Ovary (tissue), 9 donors: Measurements from ENCODE around the gene FECH. TPM values are rescaled to one million over a fixed set of nuclear protein-coding genes. Genes with fewer than 3 reads are reported as not detected.
"Not testable (repeated sequence)": the region's sequence is repeated elsewhere in the genome, so short reads cannot be mapped to it uniquely, and the experiment has no call there.

Experiments used
- DNase-seq, 5 donors: peaks; one replicate each; pipeline ENCODE4 v3.0.0-alpha.2; 2019 to 2020
- H3K27ac ChIP-seq, 2 donors: fragments of 200-600 bp; one replicate each; pipeline versions ENCODE4 v1.5.1 to v1.8.0; 2019 to 2022
- H3K27me3 ChIP-seq: fragments of 200-600 bp; one replicate; pipeline ENCODE4 v1.8.0; 2022
- H3K36me3 ChIP-seq: fragments of 200-600 bp; sonication (generic); one replicate; pipeline ENCODE4 v1.5.1; 2019
- H3K4me1 ChIP-seq: one replicate; pipeline ENCODE4 v1.8.1; 2013; ENCODE audit warnings: mild to moderate bottlenecking, moderate library complexity; ENCODE audit not compliant: insufficient read depth
- H3K4me3 ChIP-seq: fragments of 200-600 bp; sonication (generic); one replicate; pipeline ENCODE4 v1.5.1; 2017
- H3K9me3 ChIP-seq, 2 donors: fragments of 200-600 bp in 1 of 2; sonication (generic) in 1 of 2; one replicate each; pipeline versions ENCODE4 v1.5.1 to v1.8.1; 2013 to 2019; ENCODE audit warnings: mild to moderate bottlenecking in 1 of 2, moderate library complexity in 1 of 2
- EP300 ChIP-seq: sonication (generic); formaldehyde crosslinking; IDR thresholded peaks from one replicate; pipeline ENCODE4 v1.6.1; 2017; ENCODE audit warnings: antibody characterized with exemption
- POLR2A ChIP-seq: fragments of 450-650 bp; IDR thresholded peaks from one replicate; pipeline ENCODE4 v1.6.1; 2017; ENCODE audit warnings: antibody characterized with exemption, mild to moderate bottlenecking, moderate library complexity
- WGBS, 3 donors: extraction: QIAGEN DNeasy Blood & Tissue Kit in 1 of 3; methylation state at CpG; one replicate each; pipeline versions ENCODE4 v1.1.5 to v1.1.7; 2013 to 2017; 5-methylcytosine and 5-hydroxymethylcytosine counted together
- intact Hi-C, 4 donors: fragments of 100-400 bp; cut with DNase I; formaldehyde crosslinking; loops; one replicate each; pipeline versions ENCODE4 v1.11.0 to v1.15.1; 2022 to 2023
- polyA plus RNA-seq, 2 donors: library from polyadenylated mRNA; stranded (reverse); fragments of 200-250 nt in 1 of 2; fragments of 350-450 nt in 1 of 2; fragmentation: Illumina TruSeq in 1 of 2; extraction: RNeasy Lipid Tissue Mini Kit (QIAGEN cat#74804) in 1 of 2; gene quantifications; one replicate each; pipeline ENCODE4 v1.2.3, GENCODE V29; 2013 to 2014
- total RNA-seq, 7 donors: library from RNA; depleted of rRNA in 2 of 7; stranded (reverse); fragments of >200 nt in 2 of 7; fragmentation: NEBNext Ultra II Directional in 3 of 7; extraction: Animal tissue kit (Norgen Biotek cat#: 25700) in 3 of 7; gene quantifications; one replicate each; pipeline versions ENCODE4 v1.1.0 to v1.2.4, GENCODE V29; 2016 to 2023
- TF ChIP-seq, protein P1 (sequence below), 3 donors: fragments of 450-650 bp in 2 of 3; fragments of 200-600 bp in 1 of 3; IDR thresholded peaks; one replicate each; pipeline versions ENCODE4 v1.5.1 to v1.8.0; 2016 to 2022; ENCODE audit warnings: antibody characterized with exemption in 3 of 3, mild to moderate bottlenecking in 1 of 3
- donor health status: DM: no; HTN: no; CAD: no; lungs with moderate emphysema.
- donor health status: DM: no; HTN: no; CAD: no.
- donor health status: Bipolar disorder and iron deficiency.
- donor health status: DM: yes; HTN: yes; CAD: no.
- donor health status: DM: no; HTN: no; CAD: no.
- donor health status: DM: yes; HTN: yes; CAD: no.

FECH gene
- total and polyA plus RNA-seq, 9 donors, result 10.0 to 35.8 (median 19.4) TPM

DNA sequence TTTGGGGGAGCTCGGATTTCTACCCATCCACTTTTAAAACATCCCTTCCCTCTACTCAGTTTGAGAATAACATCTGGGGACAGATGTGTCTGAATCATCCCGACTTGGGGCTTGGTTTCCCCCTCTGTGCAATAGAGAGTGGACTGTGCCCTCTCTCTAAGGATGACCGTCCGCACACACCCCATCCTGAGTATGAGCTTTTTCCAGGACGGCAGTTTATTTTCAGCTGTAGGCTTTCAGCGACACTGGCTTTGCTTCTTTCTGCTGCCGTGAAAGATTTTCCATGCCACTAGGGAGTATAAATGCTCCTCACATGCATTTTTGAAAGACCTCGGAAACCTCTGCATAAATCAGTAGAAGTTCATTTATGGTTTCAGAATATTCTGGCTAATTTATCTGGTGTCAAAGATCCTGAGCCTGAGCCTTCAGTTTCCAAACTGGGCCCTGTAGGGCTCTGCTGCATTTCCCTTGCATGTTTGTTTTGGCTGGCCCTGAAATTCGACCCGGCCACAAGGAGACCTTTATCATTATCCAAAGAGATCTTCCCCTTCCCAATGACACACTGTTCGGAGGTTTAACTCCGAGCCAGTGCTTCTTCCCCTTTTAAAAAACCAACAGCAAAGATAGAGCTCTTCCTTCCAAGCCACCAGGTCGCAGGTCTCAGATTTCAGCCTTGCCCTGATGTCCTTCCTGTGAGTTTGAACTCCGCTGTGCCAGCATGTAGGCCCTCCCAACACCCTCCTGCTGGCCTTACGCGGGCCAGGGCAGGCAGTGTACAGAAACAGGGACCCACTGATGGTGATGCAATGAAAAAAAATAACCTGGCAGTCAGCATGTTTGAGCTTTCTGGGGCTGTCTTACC, 53.3 kb downstream of the FECH start:
- TF ChIP-seq EP300 (no peak), POLR2A (no peak)
- TF ChIP-seq, protein P1, sequence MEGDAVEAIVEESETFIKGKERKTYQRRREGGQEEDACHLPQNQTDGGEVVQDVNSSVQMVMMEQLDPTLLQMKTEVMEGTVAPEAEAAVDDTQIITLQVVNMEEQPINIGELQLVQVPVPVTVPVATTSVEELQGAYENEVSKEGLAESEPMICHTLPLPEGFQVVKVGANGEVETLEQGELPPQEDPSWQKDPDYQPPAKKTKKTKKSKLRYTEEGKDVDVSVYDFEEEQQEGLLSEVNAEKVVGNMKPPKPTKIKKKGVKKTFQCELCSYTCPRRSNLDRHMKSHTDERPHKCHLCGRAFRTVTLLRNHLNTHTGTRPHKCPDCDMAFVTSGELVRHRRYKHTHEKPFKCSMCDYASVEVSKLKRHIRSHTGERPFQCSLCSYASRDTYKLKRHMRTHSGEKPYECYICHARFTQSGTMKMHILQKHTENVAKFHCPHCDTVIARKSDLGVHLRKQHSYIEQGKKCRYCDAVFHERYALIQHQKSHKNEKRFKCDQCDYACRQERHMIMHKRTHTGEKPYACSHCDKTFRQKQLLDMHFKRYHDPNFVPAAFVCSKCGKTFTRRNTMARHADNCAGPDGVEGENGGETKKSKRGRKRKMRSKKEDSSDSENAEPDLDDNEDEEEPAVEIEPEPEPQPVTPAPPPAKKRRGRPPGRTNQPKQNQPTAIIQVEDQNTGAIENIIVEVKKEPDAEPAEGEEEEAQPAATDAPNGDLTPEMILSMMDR (IDR thresholded peaks at IDR 0.05), result no peak
- H3K9me3 ChIP-seq, result no peaks in the 10 kb centered on the region
- H3K4me1 ChIP-seq, result no peaks in the 10 kb centered on the region
- H3K36me3 ChIP-seq, result no peaks in the 10 kb centered on the region
- DNase-seq, result no peak
- 20 to 26% (median 21%) methylated on average over 16 of the region's 16 CpGs for WGBS, 3 donors
- intact Hi-C loops, result no loop called here
- no peak overlapping the region for H3K4me3 ChIP-seq
- H3K27ac ChIP-seq, result no peak overlapping the region
- H3K27me3 ChIP-seq, result no peaks in the 10 kb centered on the region

DNA sequence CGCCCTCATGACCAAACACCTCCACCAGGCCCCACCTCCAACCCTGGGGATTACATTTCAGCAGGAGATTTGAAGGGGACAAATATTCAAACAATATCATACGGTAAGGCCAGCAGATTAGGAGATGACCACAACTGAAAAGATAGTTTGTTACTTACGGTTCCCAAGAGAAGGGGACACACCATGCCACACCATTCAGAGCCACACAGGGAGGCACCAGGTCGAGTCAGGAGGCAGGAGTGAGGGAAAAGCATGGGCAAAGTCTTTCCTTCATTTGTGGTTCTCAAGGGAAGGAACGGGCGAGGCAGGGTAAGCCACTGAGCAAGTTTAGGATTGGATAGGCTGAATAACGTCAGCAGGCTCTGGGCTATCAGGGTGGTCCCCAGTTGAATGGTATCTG, 57.4 kb downstream of the FECH start:
- Histone ChIP-seq H3K9me3 (peaks cover 0 to 4% of the 10 kb centered on the region in 2 donors), H3K27ac (no peak overlapping the region), H3K27me3 (no peaks in the 10 kb centered on the region), H3K36me3 (no peaks in the 10 kb centered on the region), H3K4me1 (no peaks in the 10 kb centered on the region), H3K4me3 (no peak overlapping the region)
- no peak for TF ChIP-seq POLR2A
- TF ChIP-seq, protein P1 (IDR thresholded peaks at IDR 0.05), result no peak
- no peak for TF ChIP-seq EP300
- DNase-seq, result no peak
- intact Hi-C loops, result no loop called here
- 70 to 73% (median 70%) methylated on average over 7 of the region's 7 CpGs for WGBS, 3 donors

DNA sequence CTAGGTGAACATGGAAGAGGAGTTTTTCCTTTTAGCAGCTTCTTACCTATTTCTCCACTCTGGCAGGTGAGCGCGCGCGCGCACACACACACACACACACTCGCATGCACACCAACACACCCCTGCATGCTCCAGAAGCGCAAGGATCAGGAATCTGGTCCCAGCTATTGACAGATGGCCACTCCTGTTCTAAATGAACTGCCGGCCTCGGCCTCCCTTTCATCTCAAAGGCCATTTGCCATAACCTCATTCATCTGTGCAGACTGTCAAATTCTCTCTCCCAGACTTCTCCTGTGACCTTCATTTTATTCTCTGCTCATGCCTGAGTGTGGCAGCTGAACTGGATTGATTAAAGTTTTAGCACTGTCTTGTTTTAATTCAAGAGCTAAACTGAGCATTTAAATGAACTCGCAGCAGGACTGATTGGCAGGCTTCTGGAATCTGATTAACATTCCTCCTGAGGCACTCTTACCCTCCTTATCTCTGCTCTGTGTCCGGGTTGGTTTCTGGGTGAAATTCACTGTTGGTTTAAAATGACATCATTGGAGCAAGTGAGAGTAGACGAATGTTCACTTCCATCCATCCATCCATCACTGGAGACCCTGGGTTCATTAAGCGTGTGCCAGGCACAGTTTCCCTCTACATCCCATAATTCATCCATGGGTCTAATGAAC, 58.8 kb downstream of the FECH start:
- TF ChIP-seq EP300, result no peak
- TF ChIP-seq, protein P1 (IDR thresholded peaks at IDR 0.05), result no peak
- TF ChIP-seq POLR2A, result no peak
- Histone ChIP-seq H3K9me3 (peaks cover 0 to 4% of the 10 kb centered on the region in 2 donors), H3K27ac (no peak overlapping the region), H3K27me3 (no peaks in the 10 kb centered on the region), H3K4me1 (no peaks in the 10 kb centered on the region), H3K36me3 (no peaks in the 10 kb centered on the region), H3K4me3 (no peak overlapping the region)
- 55 to 64% (median 56%) methylated on average over 13 of the region's 13 CpGs for WGBS, 3 donors
- DNase-seq, result no peak
- intact Hi-C loops, result no loop called here

DNA sequence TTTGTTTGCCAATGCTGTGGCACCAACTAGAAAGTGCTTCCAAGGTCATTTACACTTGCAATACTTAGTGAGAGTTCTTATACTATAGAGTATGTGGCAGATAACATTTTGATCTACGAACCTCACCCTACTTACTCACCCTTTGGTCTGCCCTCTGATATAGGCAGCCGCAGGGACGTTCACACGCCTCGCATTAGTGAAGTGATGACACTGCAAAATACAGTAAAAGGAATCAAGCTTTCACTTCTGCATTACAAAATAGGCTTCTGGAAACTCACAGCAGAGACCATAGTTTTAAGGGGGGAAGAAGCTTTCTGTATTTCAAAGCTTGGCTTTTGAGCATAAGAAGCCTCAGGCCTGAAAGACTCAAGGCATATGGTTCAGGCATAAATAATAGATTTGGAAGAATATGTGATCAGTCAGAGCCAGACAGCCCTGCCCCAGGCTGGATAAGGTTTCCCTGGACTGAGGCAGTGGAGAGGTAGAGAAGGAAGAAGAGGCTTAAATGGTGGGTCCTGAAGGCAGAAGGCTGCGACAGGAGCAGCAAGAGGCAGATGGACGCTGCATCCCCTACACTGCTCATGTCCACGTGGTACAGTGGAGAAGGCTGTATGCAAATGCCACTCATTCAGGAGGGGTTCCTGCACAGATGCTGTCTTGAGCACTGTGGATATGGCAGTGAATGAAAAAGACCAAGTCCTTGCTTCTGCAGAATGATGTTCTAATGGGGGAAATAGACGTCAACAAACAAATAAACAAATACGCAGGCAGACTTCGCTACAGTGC, 63.1 kb downstream of the FECH start:
- intact Hi-C loops, result no loop called here
- no peaks in the 10 kb centered on the region for H3K36me3 ChIP-seq
- no peak overlapping the region for H3K27ac ChIP-seq
- TF ChIP-seq, protein P1 (IDR thresholded peaks at IDR 0.05), result no peak
- TF ChIP-seq POLR2A (no peak), EP300 (no peak)
- peaks cover 0 to 4% of the 10 kb centered on the region in 2 donors for H3K9me3 ChIP-seq
- H3K27me3 ChIP-seq, result no peaks in the 10 kb centered on the region
- no peak overlapping the region for H3K4me3 ChIP-seq
- no peak for DNase-seq
- H3K4me1 ChIP-seq, result no peaks in the 10 kb centered on the region
- WGBS, 3 donors, result 73 to 80% (median 79%) methylated on average over 11 of the region's 11 CpGs

DNA sequence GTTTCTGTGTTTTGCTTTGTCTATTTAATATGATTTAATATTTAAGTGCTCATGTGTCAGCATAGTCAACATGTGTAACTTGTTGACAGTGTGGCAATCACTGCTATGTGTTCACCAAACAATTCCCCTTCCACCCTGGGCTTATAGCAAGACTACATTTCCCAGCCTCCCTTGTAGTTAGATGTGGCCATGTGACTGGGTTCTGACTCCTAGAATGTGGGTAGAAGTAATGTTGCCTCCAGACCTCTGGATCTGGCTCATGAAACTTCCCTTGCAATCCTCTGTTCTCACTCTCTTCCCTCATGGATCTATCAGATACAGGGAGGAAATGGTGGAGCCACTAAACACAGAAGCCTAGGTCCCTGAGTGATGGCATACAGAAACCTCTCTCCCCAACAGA, 64.2 kb downstream of the FECH start:
- H3K9me3 ChIP-seq, H3K27ac ChIP-seq, H3K36me3 ChIP-seq, H3K4me3 ChIP-seq, H3K4me1 ChIP-seq, DNase-seq, intact Hi-C loops, H3K27me3 ChIP-seq: not testable (repeated sequence)
